Measurements from ENCODE around the gene OST4. TPM values are rescaled to one million over a fixed set of nuclear protein-coding genes. Genes with fewer than 3 reads are reported as not detected.

Gene OST4
- total RNA-seq, 1 donor from 2014 or later, result 158 TPM

- Histone ChIP-seq H3K4me1 (peaks cover 0 to 3% of the 10 kb centered on the region in 2 donors), H3K36me3 (peaks cover 59 to 64% of the 10 kb centered on the region in 2 donors), H3K27me3 (no peaks in the 10 kb centered on the region), H3K4me3 (no peak overlapping the region), H3K9me3 (no peaks in the 10 kb centered on the region), H3K27ac (no peak overlapping the region)
- DNase-seq (ENCODE audit: low spot score in 2 of 2), result no peak
- intact Hi-C loops (cut with DNase I), result no loop called here
- no peak for TF ChIP-seq CTCF (IDR thresholded peaks at IDR 0.05)
Observed at GRCh38 chr2:27039871-27040270, 31.6 kb downstream of the OST4 start.

GRCh38 chr2:27039426-27039825 lies 32.0 kb downstream of the OST4 start:
- no peaks in the 10 kb centered on the region for H3K27me3 ChIP-seq
- TF ChIP-seq CTCF (IDR thresholded peaks at IDR 0.05), result no peak
- H3K27ac ChIP-seq, result no peak overlapping the region
- no peaks in the 10 kb centered on the region for H3K9me3 ChIP-seq
- intact Hi-C loops (cut with DNase I), result no loop called here
- peaks cover 59 to 65% of the 10 kb centered on the region in 2 donors for H3K36me3 ChIP-seq
- no peak for DNase-seq (ENCODE audit: low spot score in 2 of 2)
- peaks cover 0 to 8% of the 10 kb centered on the region in 2 donors for H3K4me1 ChIP-seq
- no peak overlapping the region for H3K4me3 ChIP-seq

GRCh38 chr2:27038631-27039339 lies 32.7 kb downstream of the OST4 start:
- H3K36me3 ChIP-seq, result peaks cover 59 to 65% of the 10 kb centered on the region in 2 donors
- no peak for TF ChIP-seq CTCF (IDR thresholded peaks at IDR 0.05)
- H3K27me3 ChIP-seq, result no peaks in the 10 kb centered on the region
- H3K4me1 ChIP-seq, result peaks cover 5 to 14% of the 10 kb centered on the region in 2 donors
- DNase-seq (ENCODE audit: low spot score in 2 of 2), result no peak
- no peak overlapping the region for H3K4me3 ChIP-seq
- intact Hi-C loops (cut with DNase I), result no loop called here
- H3K9me3 ChIP-seq, result no peaks in the 10 kb centered on the region
- no peak overlapping the region for H3K27ac ChIP-seq

GRCh38 chr2:27038012-27038411 lies 33.4 kb downstream of the OST4 start:
- Histone ChIP-seq H3K4me1 (peaks cover 5 to 17% of the 10 kb centered on the region in 2 donors), H3K27me3 (no peaks in the 10 kb centered on the region), H3K9me3 (no peaks in the 10 kb centered on the region), H3K27ac (no peak overlapping the region), H3K4me3 (no peak overlapping the region), H3K36me3 (peaks cover 59 to 65% of the 10 kb centered on the region in 2 donors)
- intact Hi-C loops (cut with DNase I), result no loop called here
- no peak for DNase-seq (ENCODE audit: low spot score in 2 of 2)
- TF ChIP-seq CTCF (IDR thresholded peaks at IDR 0.05), result no peak

- Histone ChIP-seq H3K27me3 (no peaks in the 10 kb centered on the region), H3K36me3 (peaks cover 29 to 37% of the 10 kb centered on the region in 2 donors), H3K27ac (peak overlapping the region; percentile 78 to 91), H3K4me1 (peaks cover 5 to 18% of the 10 kb centered on the region in 2 donors), H3K9me3 (no peaks in the 10 kb centered on the region), H3K4me3 (peak overlapping the region; percentile 59 to 92)
- intact Hi-C loops (cut with DNase I), result loop anchor here (1.0 to 5.0 kb wide), 4 partner anchors 17 to 99 kb away; partner anchors contain the start of genes MAPRE3, OST4 and PREB
- TF ChIP-seq CTCF (IDR thresholded peaks at IDR 0.05), result no peak
- no peak for DNase-seq (ENCODE audit: low spot score in 2 of 2)
Observed at GRCh38 chr2:27033253-27033852, 38.1 kb downstream of the OST4 start.

Data from ascending aorta (tissue), 2 donors.